ENCODE data around the gene CD83.

The CD83 gene

DNA sequence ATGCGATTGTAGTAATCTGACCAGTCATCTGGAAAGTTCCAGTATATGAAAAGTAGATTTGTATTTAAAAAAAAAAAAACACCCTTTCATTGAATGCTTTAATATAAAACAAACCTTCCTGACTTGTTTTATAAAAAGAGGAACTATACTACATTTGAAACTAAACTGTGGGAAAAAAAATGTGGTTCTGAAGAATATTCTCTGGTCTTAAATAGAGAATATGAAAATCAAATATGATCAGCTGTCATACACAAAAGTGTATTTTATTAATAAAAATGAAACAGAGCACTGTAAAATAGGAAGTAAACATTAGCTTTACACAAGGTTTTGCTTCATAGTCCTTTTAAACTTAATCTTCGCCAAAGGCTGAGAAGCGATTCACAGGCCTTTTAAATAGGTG lies 25.3 kb upstream of the CD83 start:
- no peak for DNase-seq

DNA sequence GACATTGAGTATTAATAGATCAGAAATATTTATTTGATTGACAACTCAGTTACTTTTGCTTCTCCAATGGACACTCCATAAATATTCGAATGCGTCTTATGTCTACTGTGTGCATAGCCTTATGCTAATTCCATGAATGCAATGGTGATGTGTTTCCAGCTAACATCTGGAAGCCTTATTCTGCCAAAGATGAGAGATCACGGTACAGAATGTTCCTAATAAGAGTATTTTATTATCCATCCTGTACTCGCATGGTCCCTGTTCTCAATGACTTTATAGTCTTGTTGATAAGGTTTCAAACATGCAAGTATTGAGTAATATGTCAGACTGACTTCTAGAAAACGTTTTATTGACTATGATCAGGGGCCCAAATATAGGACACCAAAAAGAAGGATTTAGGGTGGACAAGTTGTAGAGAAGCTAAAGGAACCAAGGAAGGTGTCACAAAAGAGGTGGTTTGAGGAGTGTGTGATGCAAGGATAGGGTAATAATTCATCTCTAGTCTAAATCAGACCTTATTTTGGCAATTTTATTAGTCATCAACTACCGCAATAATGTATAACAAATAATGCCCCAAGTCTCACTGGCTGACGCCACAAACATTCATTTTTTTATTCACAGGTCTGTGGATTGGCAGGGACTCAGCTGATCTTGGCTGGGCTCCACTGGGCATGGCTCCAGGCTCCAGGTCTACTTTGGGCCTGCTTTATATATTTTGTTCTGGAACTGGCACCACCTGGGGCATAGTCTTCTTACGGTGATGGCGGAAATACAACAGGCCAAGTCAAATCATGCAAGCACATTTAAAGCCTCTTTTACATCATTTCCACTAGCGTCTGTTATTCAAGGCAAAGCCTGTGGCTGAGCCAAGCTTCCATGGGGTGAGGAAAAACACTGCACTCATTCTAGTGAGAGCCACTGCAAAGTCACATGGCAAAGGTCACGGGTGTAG lies 24.5 kb upstream of the CD83 start:
- DNase-seq, result no peak

DNA sequence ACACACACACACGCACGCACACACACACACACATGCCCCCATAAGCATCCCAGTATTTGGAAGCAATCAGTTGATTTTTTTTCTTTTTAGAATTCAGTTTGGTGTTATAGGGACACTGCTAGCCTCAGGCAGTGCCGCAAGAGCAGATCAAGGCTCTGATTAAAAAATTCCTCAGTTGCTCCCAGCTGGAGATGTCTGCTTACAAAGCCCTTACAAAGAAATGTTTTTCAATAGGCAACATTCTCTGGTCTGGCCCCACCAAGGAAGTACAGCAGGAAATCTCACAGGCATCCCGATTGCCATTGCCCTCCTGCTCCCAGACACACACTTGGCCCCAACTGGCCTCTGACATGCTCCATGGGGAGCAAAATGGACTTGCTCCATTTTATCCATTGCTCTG lies 22.9 kb upstream of the CD83 start:
- DNase-seq, result no peak

DNA sequence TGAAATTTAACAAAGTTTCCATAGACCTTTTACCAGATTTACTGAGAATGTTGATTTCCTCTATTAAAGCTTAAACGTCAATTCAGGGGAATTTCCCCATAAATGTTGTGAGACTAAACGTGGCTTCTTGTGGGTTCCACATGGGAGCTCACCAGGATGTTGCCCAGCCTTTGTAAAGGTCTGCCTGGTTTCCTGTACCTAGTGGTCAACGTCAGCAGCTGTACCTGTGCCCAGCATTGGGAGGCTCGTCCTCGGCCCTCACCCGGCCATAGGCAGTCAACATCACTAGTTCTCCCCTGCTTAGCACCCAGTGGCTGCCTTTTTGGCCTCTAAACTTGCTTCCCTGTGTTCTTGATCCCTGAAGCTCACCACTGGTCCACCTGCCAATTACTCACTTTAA lies 22.1 kb upstream of the CD83 start:
- no peak for DNase-seq

DNA sequence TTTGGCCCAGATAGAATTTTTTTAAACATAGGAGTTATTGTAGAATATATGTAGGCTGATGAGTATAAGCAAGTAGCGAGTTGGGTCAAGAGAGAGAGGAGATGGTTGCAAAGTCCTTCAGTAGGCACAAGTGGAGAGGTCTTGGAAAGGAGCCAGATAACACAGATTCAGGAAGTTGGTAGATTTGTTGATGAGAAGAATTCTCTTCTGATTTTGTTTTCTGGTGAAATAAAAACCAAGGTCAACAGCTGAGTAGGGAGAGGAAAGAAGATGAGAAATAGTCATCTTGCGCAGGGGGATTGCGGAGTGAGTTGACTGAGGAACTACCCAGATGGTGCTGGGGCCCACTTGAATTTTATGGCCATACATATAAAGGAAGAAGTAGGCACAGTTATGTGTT lies 17.4 kb upstream of the CD83 start:
- DNase-seq, result no peak

DNA sequence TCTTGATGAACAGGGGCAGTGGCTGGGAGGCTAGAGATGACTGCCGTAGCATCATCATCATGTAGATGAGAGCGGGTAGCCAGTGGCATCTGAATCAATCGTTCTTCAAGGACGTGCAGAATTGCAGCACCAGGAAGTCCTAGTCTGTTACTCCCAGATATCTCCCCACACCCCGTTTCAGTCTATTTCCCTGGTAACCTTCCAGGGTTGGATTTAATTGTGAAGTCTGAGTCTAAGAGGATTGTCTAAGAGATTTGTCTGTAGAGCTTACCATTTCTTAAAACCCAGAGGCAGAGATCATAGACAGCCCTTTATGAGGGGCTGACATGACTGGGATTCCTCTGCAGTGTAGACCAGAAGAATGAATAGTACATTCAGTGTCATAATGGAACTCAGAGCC lies 16.6 kb upstream of the CD83 start:
- DNase-seq, result no peak

DNA sequence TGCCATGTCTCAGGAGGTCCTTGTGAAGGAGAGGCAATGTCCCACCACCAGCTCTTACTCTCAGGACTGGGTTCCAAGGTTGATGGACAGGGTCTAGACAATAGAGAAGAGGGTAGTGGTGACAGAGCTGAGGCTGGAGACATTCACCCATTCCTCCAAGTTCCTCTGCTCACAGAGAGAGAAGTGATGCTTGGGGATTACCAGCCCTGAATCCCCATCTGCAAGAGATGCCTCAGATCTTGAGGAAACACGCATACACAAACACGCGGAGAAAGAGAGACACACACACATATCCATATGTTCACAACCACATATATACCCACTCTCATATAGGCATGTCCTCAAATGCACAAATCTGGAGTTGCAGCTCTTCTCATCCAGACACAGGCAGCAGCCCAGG lies 15.2 kb upstream of the CD83 start:
- DNase-seq, result no peak

DNA sequence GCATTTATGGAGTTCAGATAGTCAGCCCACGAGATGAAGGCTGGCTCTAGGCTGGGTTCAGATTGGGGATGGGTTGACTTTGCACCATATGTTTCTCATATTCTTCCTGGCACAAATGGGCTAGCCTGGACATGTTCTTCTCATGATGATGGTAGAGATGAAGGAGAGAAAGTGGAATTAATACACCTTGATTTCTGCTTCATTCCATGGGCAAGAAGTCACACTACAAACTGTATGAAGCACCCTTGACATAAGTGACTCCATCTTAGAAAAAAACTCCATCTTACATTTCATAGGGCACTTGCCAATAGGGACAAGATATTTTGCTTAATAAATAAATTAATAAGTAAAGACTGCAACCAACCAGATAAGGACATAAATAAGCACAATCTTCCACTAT lies 12.0 kb upstream of the CD83 start:
- no peak for DNase-seq

DNA sequence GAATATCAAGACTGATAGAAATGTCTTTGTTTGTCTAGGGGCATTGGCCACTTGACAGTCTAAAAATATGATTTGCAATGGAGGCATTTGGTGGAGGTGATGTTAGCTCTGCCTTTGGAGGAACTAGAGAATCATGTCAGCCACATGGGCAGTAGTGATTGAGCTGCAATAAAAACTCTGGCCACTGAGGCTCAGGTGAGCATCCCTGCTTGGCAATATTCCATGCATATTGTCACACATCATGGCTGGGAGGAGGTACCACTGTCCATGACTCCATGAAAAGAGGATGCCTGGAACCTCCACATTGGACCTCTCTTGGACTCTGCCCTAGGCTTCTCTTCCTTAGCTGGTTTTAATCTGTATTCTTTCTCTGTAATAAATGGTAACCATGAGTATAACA lies 10.6 kb upstream of the CD83 start:
- DNase-seq, result no peak

DNA sequence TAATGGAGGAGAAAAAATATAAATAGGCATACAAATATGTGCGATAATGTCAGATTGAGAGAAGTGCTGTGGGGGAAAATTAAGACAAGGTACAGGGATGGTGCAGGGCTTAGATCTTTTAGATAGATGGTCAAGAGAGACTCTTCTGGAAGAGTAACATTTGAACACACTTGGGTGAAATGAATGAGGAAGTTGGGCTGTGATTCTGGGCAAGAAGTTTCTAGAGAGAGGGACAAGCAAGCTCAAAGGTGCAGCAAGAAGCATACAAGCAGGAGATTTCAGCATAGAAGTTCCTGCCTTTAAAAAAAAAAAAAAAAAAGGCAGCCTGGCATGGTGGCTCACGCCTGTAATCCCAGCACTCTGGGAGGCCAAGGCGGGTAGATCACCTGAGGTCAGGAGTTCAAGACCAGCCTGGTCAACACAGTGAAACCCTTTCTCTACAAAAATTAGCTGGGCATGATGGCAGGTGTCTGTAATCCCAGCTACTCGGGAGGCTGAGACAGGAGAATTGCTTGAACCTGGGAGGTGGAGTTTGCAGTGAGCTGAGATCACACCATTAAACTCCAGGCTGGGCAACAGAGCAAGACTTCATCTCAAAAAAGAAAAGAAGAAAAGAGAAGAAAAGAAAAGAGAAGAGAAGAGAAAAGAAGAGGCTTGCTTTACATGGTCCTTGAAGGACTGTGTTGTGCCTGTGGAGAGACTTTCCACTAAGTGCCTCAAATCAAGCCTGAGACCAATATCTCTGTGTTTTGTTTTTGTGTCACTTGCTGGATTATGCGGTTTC lies 9.7 kb upstream of the CD83 start:
- no peak for DNase-seq

DNA sequence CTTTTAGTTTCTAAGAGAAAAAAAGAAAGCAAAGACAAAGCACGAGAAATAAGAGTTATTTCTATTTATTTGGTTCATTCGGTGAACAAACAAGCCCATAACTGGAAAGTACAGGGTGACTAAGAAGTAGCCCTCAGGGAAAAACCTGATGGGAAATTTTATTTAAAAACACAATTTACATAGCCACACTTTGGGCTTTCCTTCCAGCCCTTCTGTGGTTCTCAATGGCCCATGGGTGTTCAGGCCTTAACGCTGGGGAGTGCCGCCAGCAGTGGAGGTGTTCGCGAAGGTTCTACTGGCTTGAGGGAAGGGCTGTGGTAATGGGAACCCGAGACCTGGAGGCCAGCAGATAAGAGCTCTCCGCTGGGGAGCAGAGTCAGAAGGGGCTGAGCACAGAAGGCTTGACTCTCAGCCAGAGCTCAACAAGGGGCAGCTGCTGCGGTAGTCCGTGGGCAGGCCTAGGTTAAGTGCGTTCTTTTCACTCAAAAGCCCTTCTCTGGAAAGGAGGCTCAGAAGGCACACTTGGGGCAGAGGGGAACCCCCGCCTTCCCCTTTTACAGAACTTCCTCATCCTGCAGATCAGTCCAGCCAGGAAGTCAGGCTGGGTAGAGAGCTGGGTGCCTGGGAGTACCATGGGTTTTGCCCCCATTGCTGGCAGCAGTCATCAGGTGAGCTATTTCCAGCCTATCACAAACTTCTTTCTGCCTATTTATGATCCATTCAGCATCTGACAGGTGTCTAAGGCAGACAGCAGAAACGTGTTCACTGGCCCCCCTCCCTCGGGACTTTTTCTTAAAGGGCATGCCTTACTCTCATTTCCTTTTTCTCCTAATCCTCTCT lies 8.8 kb upstream of the CD83 start:
- DNase-seq, result no peak

DNA sequence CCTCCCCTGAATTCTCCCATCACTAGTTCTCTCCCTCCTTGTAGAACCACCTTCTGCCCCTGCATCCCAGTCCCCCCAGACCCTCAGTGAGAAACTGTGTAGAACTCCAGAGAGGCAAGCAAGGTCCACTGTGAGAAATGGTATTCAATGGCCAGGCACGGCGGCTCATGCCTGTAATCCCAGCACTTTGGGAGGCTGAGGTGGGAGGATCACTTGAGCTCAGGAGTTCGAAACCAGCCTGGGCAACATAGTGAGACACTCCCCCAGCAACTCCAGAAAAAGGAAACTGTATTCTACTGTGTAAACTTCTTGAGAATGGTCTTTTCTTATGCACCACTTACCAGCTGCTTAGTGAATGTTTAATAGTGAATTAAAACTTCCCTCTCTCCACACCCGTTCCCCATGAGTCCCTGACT lies 8.2 kb upstream of the CD83 start:
- DNase-seq, result no peak

DNA sequence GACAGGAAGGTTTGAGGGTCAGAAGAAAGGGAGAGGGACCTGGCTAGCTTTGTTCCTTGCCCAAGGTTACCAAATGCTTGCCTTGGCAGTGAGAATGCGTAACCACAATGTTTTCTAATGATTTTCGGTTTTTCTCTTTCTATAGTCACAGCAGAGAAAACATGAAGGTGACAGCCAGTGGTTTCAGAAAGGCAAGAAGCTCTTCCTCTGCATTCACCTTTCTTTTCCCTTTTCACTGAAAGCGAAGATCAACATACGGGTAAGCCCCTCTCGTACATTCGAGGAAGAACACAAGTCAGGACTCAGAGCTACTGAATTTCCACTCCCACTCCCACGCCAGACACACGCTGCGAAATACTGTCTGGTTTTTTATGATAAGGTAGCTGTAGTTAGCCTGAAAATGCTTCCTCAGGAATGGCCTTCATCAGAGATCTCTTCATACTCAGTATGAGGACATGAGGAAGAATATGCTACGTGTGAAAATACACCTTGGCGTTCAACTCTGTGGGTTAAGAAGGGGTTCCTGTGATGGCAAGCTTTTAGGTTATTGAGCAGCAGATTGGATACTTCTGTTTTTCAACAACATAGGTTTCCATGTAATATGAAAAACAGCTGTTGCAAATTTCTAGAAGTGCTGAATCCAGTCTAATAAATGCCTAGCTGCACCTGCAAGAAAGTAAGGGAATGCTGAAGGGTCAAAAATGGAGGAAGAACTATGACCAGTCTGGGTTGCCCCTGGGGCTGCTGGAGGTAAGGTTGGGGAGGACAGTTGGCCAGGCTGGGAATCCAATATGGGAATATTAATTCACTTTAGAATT lies 7.4 kb upstream of the CD83 start:
- no peak for DNase-seq

DNA sequence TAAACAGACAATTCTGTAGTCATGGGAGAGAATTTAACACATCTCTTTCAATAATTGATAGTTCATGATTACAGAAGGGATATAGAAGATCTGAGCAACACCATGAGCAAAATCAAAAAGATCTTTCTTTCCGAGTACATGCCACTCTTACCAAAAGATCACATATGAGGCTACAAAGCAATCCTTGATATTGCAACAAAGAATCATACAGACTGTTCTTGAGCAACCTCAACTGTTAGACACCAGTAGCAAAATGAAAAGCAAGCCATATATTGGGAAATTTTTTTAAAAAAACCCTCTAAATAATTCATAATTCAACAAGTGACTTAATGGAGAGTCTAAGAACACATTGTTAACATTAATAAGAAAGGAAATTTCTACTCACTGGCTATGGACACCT lies 3.6 kb upstream of the CD83 start:
- DNase-seq, result no peak

DNA sequence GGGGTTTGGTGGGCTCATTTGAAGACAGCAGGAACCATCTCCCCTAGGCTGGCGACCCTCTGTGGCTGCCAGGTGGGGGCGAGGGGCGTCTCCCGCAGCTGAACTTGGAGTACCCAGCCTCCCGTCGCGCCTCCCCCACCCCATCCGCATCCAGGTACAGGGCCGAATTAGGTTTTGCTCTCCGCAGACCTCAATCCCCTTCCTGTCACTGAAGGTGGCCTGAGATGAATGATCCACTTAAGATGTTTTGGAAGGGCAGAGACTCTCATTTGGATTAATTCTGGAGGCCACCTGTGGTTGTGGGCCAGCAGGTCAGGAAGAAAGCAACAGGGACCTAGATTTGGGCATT lies 493 bp downstream of the CD83 start:
- no peak for DNase-seq

DNA sequence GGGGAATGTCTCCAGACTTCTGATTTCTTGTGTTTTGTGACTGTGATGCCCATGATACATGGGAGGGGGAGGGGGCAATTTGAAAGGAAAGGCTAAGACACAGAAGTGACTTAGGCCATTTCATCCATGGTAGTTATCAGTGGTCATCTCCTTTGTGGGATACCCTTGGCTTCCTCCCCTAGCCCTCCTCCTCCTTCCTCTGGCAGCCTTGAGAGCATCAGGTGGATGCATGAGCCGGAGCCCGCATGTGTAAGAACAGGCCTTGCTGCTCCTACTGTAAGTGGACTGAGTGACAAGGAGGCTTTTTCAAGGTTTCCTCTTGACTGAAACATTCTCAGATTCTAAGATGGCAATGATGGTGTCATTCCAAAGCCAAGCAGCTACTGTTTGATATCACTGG lies 874 bp downstream of the CD83 start:
- no peak for DNase-seq

DNA sequence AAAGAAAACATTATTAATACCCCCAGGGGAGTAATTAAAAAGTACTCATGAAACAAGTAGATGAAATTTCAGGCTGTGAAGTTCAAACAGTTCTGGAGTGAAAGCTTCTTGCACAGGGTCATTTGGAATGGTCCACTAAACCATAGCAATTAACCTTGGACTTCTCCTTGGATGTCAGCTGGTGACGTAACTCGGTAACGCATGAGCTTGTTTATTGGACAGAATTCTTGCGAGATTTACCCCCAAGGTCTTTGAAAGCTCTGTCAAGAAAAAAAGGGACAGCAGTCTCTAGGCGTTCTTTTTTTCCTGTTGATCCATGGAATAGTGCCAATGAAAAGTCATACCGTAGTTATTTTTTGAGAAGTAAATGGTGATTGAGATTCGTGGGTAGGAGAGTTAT lies 2.2 kb downstream of the CD83 start:
- no peak for DNase-seq

DNA sequence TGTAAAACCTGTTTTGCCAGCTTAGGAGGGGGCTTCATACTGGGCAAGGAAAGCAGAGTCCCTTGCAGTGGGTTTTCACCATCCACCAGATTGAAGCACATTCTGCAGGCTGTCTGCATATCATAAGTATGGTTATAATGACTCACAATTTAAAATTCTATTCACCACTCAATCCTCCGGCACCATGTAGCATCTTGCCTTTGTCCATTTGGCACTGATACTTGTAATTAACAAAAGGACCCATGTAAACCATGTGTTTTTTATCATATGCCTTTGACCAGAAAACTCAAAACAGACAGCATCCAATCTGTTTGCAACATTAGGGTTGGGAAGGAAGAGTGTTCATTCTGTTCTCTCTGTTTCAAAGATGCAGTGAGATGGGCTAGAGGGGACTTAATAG lies 3.0 kb downstream of the CD83 start:
- no peak for DNase-seq

DNA sequence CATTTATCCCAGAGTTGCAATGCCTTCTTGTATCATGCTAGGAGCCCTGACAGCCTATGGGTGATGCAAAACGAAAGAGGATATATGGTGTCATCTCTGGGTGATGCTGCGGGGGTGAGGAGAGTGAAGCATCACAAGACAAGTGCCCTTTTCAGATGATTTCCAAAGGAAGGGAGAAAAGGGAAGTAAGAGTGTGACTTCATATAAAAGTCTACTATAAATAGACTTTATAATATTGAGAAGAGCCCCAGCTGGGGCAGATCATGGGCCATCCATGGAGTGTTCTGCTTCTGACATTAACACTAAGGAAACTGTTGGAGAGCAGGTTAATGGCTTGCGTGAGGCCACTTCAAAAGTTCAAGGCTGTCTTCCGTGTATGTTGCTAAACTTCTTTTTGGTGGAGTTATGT lies 4.4 kb downstream of the CD83 start:
- DNase-seq, result no peak

DNA sequence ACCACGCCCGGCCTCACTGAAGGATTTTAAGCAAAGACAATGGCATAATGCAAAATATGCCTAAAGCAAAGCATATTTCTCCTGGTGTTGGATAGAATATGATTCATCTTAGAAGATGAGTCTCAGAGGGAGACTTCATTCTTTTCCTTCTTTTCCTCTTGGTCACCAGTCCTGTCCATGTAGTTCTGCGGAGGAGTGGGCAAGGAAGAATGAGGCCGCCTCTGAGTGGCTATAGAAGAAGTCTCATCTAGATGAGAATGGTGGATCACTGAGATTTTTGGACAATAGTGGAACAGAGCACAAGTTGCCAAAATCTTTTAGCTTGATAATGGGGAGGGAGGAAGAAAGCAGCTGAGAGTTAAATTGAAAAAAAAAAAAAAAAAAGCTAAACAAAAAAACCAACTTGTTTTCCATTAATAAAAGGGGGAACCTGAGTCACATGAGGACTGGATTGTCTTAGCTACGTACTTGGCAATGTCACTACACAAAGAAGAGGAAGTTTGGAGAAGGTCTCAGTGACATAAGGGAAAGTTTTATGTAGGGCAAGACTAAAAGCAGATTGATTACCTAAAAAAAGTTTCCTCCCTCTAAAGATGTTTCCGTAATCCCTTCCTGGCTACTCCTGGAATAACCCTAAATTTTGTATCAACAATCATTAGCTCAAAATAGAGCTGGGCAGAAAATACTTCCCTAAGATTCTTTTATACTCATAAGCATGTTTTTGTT lies 6.0 kb downstream of the CD83 start:
- DNase-seq, result no peak

DNA sequence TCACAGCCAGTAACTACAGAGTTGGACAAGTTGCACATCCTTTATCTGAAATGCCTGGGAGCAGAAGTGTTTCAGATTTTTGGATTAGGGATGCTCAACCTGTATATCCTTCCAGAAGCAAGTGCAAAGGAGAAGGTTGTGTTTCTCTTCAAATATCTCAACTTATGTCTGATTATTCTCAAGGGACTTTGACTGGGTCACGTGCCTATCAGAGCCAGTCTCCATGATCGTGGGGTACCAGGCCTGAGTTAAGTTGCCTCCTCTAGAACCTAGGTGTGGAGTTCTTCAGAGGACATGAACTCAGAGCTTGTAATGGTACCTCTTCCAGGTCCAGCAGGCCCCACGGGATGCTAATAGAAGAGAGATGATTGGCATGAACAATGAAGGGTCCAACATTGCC lies 7.8 kb downstream of the CD83 start:
- no peak for DNase-seq

DNA sequence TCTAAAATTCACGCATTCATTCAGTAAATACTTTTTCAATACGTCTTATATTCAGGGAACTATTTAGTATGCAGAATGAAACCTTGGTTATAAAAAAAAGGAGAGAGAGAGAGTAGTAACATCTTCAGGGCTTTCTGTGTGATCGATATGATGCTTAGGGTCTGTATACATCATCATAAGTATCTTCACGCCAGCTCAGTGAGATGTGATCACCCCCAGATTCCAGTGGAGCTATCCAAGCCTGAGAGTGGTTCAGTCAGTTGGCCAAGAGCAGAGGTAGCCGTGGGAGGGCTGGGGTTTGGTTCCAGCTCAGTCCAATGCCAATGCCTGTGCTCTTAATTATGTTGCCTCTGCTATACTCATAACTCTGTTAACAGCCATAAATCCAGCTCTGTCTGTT lies 8.6 kb downstream of the CD83 start:
- no peak for DNase-seq
